GM18526 (cell line): ENCODE data around the gene NRP1.

Source experiments
- POLR2A ChIP-seq: IDR thresholded peaks from 3 replicates; pipeline ENCODE4 v1.6.1; 2011; ENCODE audit not compliant: insufficient read length; ENCODE audit errors: extremely low read depth

The NRP1 gene

GRCh38 chr10:33127622-33128021, 206.8 kb downstream of the NRP1 start:
- no peak for TF ChIP-seq POLR2A
